NCI-H1092 (cell line): ENCODE data around the gene BCL2L13.

Experiments
- DNase-seq: peaks from one replicate; lab custom pipeline; 2025; lab: John Stamatoyannopoulos, UW

The BCL2L13 gene

DNA sequence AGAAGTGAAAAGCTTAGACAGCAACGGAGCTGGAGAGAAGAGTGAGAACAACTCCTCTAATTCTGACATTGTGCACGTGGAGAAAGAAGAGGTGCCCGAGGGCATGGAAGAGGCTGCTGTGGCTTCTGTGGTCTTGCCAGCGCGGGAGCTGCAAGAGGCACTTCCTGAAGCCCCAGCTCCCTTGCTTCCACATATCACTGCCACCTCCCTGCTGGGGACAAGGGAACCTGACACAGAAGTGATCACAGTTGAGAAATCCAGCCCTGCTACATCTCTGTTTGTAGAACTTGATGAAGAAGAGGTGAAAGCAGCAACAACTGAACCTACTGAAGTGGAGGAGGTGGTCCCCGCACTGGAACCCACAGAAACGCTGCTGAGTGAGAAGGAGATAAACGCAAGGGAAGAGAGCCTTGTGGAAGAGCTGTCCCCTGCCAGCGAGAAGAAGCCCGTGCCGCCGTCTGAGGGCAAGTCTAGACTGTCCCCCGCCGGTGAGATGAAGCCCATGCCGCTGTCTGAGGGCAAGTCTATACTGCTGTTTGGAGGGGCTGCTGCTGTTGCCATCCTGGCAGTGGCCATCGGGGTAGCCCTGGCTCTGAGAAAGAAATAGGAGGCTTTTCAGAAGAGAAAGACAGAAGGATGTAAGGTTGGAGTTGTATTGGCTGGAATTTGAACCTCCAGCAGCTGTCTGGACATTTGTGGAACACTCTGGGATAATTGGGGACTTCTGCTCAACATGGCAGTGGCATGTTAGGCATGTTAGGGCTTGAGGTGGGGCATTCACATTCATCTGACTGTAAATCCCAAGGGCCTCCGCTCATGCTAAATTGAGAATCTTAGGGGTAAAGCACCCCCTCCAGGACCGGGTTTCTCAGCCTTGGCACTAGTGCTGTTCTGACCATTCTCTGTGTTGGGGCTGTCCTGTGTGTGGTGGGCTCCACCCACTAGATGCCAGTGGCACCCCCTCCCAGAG, 88.7 kb downstream of the BCL2L13 start:
- DNase-seq, result no peak

DNA sequence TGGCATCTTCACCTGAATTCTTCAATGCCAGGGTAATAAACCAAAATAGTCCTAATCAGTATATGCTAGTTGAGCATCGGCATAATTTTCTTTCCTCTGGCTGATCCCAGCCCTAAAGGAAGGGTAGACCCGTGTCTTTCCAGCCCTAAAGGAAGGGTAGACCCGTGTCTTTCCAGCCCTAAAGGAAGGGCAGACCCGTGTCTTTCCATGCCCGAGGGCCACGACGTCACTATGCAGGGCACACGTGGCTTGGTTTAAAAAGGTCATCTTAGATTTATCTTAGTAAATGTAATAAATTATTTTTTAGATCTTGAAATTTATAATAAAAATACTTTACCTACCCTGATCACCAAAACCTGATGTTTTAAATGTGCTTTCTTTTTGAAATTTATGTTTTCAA, 90.2 kb downstream of the BCL2L13 start:
- DNase-seq, result no peak

DNA sequence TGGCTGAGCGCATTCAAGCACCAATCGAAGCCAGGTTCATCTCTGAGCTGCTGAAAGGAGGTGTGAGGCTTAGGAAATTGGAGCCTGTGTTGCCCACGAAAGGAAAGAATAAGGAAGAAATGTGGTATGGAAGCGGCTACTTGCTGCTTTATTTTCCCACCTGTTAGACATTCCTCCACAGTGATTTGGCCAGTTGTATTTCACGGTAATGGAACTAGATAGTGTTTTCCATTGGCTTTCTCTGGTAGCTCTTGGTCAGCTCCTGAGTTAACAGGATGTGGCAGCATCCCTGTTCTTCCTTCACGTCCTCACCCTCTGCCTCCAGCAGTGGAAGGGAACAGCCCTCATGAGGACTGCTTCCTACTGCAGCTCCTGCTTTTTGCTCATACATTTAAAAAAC, 91.0 kb downstream of the BCL2L13 start:
- no peak for DNase-seq

DNA sequence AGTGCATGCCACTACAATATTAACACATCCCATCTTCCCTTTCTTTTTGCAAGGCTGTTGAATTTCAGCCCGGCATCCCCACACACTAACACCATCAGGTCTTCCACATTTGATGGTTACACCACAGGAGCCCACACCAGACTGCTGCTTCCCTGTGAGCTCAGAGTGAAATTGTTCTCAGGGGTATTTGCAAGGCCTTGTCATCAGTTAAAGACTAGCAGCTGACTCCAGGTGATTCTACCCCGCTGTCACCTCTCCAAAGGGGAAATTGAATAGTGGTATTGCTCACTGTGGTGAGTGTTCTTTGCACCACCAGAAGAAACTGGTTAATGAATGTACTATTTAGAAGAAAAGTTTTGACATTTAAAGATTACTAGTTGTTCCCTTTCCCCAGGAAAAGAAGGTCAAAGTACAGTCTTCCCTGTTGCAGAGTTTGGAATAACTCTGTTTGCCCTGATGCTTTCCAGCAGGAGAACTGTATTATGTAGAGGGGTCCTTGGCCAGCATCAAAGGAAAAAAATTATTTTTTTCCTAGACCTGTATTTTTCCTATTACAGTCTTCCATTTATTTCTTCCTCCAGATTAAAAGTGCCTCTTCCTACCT, 93.8 kb downstream of the BCL2L13 start:
- no peak for DNase-seq

DNA sequence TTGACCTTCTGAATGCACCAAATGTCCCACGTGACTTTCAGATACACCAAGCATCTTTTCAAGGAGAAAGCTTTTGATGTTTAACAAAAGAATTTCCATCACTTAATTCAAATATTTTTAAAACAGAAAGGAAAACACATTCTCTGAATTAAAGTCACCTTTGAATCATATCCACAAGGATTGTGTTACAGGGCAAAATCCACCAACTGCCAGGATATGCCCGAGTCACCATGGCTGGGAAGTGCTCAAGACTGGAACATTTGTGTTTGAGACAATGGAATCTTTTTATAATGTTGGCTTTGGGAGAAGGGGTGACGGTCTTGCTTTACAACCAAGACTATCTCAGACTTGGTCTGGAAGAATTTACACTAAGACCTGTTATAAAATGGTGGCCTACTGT, 94.9 kb downstream of the BCL2L13 start:
- no peak for DNase-seq

DNA sequence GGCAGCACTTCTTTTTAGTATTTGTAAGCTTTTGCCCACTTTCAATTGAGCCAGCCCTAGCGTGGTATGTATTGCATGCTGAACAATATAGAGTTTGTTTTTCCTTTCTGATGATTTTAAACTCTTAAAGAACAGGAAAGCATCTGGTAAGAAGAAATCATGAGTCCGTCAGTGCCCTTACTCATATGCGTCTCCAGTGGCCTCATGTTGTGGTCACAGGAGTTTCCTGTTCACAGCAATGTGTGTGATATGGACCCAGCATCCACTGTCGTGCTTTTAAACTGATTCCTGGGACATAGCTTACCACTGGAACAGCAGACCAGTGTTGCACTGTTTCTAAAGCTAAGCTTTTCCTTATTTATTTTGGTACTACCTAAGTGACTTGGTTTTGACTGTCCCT, 95.6 kb downstream of the BCL2L13 start:
- DNase-seq, result no peak

DNA sequence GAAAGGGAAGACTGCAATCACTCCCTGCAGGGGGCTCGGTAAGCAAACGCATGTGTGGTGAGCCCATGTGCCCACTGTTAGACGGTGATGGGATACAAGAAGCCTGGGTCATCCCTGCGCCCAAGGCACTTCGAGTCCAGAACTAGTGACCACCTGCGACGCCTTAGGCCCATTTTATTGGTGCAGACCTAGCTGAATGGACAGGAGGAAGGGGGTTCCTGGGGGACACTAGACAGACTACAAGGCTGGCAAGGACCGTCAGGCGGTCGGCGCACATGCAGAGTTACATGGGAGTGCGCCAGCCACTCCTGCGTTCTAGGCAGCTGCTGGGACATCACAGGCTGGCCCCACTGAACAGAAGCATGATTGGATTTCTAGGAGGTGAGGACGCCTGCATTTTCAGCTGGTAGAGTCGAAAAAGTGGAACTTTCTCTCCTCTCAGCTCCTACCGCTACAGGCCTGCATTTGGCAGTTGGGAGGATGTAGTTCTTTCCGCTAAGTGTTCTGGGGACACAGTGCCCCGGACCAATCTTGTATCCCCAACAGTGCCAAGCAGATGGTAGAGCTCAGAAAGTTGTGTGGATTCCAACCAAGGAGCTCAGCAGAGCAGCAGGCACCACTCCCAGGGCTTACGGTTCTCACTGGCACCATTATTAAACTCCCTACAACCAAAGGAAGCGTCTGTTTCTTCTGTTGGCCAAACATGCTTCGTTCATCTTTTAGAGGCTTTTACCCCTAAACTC, 100.0 kb downstream of the BCL2L13 start:
- DNase-seq, result no peak

DNA sequence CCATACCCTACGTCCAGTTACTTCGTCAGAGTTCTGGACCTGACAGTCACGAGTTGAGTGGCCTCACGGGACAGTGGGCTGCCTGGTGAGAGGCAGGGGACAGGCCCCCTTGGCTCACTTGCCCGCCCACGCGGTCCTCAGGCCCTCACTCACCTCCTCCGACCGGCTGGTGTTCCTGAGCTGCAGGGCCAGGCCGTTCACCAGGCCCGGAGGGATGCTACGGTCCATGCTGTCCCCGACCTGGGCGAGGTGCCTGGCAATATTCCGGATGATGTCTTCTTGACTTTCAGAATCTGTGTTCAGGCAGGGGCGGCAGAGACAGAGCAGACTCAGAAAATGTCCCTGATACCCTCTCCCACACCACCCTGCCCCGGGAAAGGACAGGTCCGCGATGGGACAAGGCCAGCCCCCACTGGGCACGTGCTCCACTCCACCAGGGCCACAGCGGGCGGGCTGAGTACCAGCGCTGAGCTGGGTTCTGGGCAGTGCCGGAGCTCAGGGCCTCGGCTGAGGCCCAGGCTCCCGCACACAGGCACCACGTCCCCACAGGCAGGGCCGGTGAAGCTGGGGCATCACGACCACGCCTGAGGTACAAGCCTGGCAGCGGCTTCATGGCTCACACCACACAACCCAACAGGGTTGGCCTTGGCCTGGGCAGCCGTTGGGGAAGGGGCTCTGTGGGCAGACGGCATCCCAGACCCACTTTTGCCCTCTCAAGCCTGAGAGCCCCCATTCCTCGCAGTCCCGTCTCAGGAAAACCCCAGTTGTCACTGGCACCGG, 100.8 kb downstream of the BCL2L13 start:
- DNase-seq, result no peak

DNA sequence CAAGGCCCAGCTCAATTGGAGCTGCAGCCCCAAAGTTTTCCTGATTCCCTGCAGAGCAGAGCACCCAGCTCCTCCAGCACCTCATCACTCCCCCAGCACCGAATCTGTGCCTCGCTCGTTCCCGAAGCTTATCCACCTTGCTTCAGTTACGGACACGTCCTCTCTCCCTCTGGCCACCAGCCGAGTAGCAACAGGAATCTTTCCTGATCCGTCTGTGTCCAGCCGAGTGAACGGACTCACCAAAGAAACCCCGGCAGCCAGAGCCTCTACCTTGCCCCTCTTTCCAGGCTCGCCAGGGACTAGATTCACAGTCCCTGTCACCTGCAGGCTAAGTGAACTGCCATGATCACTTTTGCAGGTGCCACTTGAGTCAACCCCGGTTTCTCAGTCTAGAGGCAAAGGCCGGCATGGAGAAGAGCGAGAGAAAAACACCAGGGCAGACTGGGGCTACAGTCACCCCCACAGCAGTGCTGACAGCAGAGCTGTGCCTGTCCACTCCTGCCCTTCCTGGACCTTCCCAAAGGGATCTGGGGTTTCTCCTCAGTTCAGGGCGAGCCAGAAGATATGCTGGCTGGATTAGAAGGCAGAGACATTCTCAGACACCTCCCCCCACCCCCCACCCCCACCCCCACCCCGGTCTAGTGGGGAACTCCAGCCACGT, 103.4 kb downstream of the BCL2L13 start:
- DNase-seq, result no peak

DNA sequence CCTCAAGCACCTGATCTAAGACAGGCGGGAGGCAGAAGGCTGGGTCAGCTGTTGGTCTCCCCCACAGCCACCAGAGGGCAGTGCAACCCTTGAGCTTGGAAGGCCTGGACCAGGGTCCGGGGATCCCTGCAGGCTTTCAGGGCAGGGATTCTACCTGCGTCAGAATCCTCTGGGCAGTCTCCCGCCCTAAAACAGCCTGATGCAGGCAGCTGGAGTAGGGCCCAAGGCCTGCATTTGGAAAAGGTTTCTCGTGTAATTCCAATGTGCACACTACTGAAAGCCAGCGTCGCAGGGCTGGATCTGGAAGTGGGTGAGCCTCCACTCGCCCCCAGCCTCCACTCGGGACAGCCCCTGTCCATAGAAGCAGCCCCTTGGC, 104.0 kb downstream of the BCL2L13 start:
- peak; percentile 68 for DNase-seq

DNA sequence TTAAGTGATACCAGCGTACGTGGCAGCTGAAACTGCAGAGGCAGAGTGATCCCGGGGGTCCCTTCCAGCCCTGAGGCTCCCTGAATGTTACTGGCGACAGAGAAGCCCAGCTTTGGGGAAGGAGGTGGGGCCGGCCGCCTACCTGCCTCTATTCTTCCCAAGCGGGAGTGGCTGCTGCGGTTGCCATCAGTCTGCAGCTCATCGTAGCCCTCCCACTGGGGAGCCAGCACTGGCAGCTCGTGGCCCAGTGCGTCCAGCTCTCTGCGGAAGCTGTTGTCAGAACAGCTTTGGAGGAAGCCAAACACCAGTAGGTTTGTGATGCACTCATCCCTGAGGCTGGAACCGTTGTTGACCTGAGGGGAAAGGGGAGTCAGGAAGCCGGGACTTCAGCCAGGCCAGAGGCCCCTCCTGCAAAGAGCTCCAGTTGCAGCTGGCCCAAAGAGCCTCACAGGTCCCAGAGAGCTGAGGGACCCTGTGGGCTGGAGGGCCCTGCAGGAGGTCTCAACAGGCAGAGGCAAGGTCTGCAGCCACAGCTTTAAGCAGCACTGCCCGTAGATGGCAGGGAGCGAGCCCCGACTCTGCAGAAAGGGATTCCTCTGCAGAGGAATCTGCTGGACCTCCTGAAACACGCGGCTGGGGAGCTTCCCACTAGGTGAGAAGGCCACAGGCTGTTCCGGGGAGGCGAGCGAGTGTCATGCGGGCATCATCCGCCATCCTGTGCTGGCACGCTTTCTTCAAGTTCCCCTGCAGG, 105.3 kb downstream of the BCL2L13 start:
- no peak for DNase-seq

DNA sequence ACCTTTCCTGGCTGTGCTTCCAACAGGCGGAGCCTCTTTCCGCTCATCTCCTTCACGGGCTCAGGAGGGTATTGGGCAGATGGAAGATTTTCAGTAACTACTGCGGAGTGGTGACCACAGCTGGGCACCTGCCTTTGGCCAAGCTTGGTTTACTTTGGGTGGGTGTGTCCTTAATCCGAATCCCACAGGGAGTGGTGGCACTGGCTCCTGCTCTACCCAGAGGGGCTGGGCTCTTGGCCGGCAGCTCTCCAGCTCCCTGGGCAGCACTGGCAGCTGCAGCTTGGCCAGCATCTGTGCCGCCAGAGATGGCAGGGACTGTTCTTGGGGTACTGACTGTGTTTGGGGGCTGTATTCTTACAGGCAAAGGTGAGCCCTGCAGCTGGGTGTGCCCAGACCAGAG, 105.9 kb downstream of the BCL2L13 start:
- peak; percentile 11 for DNase-seq

DNA sequence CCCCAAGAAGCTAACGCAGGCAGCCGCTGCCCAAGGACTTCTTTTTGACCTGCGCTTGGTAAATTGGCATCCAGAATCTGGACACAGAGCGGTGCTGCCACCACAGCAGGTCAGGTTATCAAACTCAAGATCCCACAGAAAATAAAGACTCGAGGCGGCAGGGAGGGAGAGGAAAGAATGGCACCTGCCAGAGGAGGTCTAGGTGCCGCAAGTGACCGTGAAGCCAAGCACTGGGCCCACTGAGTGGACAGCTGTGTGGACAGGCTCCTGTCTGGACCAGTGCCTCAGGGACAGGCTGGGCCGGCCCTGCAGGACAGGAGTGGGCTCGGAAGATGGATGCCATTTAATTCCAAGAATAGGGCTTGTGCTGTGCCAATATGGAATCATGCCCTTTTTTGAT, 108.4 kb downstream of the BCL2L13 start:
- no peak for DNase-seq

DNA sequence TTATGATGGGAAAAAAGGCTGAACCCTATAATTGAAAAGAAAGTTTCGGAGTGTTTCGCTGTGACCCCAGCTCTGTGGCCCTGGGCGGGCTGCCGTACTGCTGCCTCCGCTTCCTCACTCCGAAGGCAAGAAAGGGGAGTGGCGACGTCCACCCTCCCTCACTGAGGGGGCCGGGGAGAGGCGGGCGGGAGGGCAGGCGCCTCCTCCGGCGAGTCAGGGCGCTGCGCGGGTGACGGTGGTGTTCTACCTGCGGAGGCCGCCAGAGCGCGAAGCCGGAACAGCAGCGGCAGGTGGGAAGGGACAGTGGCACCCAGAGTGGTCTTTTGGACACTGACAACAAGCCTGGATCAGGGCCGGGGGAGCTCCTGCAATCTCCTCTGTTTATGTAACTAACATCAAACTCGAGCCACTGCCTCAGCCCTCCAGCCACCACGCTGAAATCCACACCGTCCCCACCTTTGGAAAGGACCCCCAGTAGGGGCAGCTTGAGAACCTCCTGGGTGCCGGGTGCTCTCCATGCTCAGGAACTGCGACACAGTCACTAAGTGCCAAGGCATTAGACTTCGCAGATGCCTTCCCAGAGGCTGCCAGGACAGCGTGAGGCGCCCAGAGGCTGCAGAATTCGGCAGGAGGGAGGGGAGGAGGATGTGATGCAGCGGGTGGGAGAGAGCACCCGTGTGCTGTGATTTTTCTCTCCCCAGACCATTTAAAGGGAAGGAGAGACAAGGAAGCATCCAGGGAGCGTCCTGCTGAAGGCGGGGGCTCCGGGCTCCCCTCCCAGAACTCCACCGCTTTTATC, 110.2 kb downstream of the BCL2L13 start:
- no peak for DNase-seq

DNA sequence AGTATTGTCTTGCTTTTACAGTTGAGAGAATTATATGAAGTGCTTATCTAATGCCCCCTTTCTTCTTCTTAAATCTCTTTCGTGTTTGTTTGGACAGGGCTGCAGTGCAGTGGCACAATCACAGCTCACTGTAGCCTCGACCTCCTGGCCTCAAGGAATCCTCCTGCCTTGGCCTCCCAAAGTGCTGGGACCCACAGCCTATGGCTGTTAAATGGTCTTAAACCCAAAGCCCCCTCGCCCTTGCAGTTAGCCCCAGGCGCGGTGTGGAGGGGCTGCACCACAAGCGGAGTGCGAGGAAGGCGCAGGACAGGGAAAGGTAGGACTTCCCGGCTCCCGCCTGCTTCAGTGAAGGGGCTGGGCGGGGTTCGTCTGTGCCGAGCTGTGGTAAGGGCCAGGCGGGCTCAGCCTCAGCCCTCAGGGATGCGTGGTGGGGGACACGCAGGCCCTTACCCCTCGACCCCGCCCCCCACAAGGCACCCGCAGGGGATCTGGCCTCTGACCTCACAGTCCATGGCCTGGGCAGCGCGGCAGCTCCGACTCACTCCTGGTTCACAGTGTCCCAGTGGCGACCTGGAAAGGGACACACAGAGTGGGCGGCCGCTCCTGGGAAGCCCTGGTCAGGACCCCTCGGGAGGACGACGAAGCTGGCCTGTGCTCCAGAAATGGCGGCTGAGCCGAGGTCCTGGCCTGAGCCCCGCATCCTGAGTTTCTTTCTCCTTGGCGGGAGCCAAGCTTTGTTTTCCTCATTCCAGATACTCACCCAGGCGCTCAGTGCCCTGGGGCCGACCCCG, 111.2 kb downstream of the BCL2L13 start:
- no peak for DNase-seq

DNA sequence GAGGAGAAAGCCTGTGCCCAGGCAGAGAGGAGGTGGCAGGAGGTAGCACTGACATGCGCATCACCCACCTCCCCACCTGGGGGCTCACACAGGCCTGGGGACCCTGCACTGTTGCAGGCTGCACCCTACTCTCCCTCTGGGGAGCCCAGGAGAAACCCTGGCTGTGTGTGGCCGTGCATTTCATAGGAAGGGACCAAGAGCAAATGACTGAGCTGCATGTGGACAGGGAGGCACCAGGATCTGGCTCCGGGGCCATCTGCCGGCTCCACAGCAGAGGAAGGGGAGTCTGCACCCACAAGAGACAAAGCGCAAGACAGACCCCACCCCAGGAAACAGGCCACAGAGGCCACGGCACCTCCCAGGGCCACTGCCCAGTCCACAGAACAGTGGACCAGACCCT, 113.0 kb downstream of the BCL2L13 start:
- no peak for DNase-seq

DNA sequence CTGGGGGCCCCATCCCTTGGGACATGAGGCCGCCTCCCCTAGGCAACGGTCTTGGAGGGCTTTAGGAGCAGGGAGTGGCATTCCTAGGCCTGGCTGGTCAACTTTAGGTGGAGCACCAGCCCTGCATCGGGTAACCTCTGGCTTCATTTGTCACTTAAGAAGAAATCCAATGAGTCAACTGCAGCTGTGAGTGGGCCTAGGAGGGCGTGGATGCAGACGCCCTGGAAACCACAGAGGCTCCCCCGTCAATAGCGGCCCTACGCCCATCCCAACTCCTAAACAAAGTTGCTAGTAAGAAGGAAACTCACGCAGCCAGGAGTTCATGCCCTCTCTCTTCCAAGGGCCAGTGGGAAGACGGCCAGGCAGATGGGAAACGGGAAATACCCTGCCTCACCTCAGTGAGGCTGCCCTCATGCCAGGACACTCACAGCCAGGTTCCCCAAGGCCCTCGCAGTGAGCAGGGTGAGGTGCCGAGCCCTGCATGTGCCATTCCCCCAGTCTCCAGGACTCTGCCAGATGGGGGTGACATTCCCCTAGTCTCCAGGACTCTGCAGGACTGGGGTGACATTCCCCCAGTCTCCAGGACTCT, 114.9 kb downstream of the BCL2L13 start:
- no peak for DNase-seq

DNA sequence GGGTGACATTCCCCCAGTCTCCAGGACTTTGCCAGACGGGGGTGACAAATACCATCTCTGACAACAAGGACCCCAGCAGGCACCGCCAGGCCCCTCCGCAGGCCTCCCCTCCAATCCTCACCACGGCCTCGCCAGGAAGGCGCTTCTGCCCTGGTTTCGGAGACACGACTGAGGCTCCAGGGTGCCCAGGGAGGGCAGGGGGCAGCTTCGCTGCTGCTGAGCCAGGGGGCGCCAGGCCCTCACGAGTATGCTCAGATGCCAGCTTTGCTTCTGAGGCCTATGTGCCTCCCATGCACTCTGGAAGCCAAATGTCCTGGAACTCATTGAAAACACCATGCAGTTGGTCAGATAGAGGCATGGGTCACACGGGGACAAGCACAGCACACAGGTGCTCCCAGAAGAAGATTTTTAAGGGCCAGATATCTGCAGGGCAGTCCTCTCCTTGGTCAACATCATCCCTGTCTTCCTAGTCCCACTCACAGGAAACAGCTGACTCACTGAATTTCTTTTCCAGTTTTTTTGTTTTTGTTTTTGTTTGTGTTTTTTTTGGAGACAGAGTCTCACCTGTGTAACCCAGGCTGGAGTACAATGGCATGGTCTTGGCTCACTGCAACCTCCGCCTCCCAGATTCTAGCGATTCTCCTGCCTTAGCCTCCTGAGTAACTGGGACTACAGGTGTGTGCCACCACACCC, 115.8 kb downstream of the BCL2L13 start:
- no peak for DNase-seq
